Keratinocyte (primary cell): ENCODE data around the gene GAA.

Experiments used
- EZH2 ChIP-seq: IDR thresholded peaks from one replicate; pipeline ENCODE4 v1.6.1; 2012; ENCODE audit warnings: inconsistent platforms, mild to moderate bottlenecking, low read length, moderate library complexity
- TF ChIP-seq, protein P1 (sequence below), 3 experiments: IDR thresholded peaks in 1 of 3; conservative IDR thresholded peaks in 1 of 3; optimal IDR thresholded peaks in 1 of 3; 2 replicates in 2 of 3; 3 replicates in 1 of 3; pipeline versions ENCODE3 to v1.5.1; 2011; ENCODE audit warnings: low read length in 3 of 3, mild to moderate bottlenecking in 3 of 3, moderate library complexity in 2 of 3, control low read depth in 1 of 3, inconsistent platforms in 1 of 3; ENCODE audit not compliant: insufficient read depth in 2 of 3; ENCODE audit errors: extremely low read depth in 1 of 3

DNA sequence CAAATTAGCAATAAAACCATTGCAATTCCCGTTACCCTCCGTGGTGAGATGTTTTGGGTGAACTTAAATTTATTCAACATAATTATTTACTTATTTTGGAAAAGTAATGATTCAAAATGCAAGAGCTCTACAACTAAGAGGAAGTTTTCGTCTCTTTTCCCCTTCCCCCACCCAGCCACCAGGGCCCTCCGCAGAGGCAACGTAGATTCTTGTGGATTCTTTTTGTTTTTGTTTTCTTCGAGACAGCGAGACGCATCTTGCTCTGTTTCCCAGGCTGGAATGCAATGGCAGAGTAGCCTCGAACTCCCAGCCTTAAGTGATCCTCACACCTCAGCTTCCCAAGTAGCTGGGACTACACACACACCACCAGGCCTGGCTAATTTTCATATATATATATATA lies 45.8 kb upstream of the GAA start:
- TF ChIP-seq, protein P1, sequence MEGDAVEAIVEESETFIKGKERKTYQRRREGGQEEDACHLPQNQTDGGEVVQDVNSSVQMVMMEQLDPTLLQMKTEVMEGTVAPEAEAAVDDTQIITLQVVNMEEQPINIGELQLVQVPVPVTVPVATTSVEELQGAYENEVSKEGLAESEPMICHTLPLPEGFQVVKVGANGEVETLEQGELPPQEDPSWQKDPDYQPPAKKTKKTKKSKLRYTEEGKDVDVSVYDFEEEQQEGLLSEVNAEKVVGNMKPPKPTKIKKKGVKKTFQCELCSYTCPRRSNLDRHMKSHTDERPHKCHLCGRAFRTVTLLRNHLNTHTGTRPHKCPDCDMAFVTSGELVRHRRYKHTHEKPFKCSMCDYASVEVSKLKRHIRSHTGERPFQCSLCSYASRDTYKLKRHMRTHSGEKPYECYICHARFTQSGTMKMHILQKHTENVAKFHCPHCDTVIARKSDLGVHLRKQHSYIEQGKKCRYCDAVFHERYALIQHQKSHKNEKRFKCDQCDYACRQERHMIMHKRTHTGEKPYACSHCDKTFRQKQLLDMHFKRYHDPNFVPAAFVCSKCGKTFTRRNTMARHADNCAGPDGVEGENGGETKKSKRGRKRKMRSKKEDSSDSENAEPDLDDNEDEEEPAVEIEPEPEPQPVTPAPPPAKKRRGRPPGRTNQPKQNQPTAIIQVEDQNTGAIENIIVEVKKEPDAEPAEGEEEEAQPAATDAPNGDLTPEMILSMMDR (optimal IDR thresholded peaks at IDR 0.05 in 1 of 3, IDR thresholded peaks at IDR 0.05 in 1 of 3, conservative IDR thresholded peaks at IDR 0.05 in 1 of 3; ENCODE audit: extremely low read depth in 1 of 3, insufficient read depth in 2 of 3, low read length in 3 of 3): no peak
- TF ChIP-seq EZH2: no peak
